GM23338 (cell line): ENCODE measurements around the gene ZFYVE28. TPM values are rescaled to one million over a fixed set of nuclear protein-coding genes. Genes with fewer than 3 reads are reported as not detected.

Experiments used
- ATAC-seq: fragments of 200-7000 bp; cut with Tn5 transposase; 3 replicates; pipeline ENCODE4 v1.9.1; 2020
- DNase-seq: peaks from one replicate; pipeline ENCODE4 v3.0.0-alpha.2; 2015; ENCODE audit warnings: low spot score
- H2AFZ ChIP-seq: fragments of 200-600 bp; sonication (generic); 2 replicates; pipeline ENCODE4 v1.8.0; 2016; ENCODE audit warnings: antibody characterized with exemption, mild to moderate bottlenecking, moderate library complexity
- H3F3A ChIP-seq: fragments of 200-600 bp; sonication (generic); replicated peaks from 2 replicates; pipeline ENCODE4 v1.8.0; 2017; ENCODE audit warnings: antibody characterized with exemption, mixed run types, low read depth
- H3K27ac ChIP-seq: fragments of 200-600 bp; sonication (generic); 2 replicates; pipeline ENCODE4 v1.6.1; 2016; ENCODE audit warnings: low read depth
- H3K27me3 ChIP-seq: fragments of 200-600 bp; sonication (generic); 2 replicates; pipeline ENCODE4 v1.8.0; 2016; ENCODE audit warnings: mild to moderate bottlenecking, mixed run types, moderate library complexity; ENCODE audit not compliant: insufficient read depth
- H3K36me3 ChIP-seq: fragments of 200-600 bp; sonication (generic); 2 replicates; pipeline ENCODE4 v1.8.0; 2016; ENCODE audit warnings: mild to moderate bottlenecking; ENCODE audit not compliant: insufficient read depth
- H3K4me1 ChIP-seq: fragments of 200-600 bp; sonication (generic); 2 replicates; pipeline ENCODE4 v1.8.0; 2016; ENCODE audit warnings: mild to moderate bottlenecking, moderate library complexity; ENCODE audit not compliant: insufficient read depth
- H3K4me2 ChIP-seq: fragments of 200-600 bp; sonication (generic); 2 replicates; pipeline ENCODE4 v1.7.1; 2017; ENCODE audit warnings: mixed run types
- H3K4me3 ChIP-seq: fragments of 200-600 bp; sonication (generic); 2 replicates; pipeline ENCODE4 v1.6.1; 2016; ENCODE audit warnings: mixed run types
- H3K79me2 ChIP-seq: fragments of 200-600 bp; sonication (generic); replicated peaks from 2 replicates; pipeline ENCODE4 v1.8.0; 2017; ENCODE audit warnings: mild to moderate bottlenecking; ENCODE audit not compliant: insufficient read depth
- H3K9me2 ChIP-seq: fragments of 200-600 bp; sonication (generic); 2 replicates; pipeline ENCODE4 v1.8.0; 2017; ENCODE audit not compliant: insufficient read depth
- H4K20me1 ChIP-seq: fragments of 200-600 bp; sonication (generic); replicated peaks from 2 replicates; pipeline ENCODE4 v1.8.0; 2017; ENCODE audit warnings: mild to moderate bottlenecking; ENCODE audit not compliant: insufficient read depth
- H3K27ac Mint-ChIP-seq: 2 replicates; pipeline ENCODE4 v1.8.0; 2020; ENCODE audit warnings: inconsistent platforms, mild to moderate bottlenecking, moderate library complexity, mixed read lengths
- H3K27me3 Mint-ChIP-seq: 3 replicates; pipeline ENCODE4 v1.8.0; 2022; ENCODE audit warnings: low read depth, mild to moderate bottlenecking, moderate library complexity, mixed read lengths, inconsistent platforms; ENCODE audit not compliant: insufficient read depth, poor library complexity
- H3K36me3 Mint-ChIP-seq: 3 replicates; pipeline ENCODE4 v1.8.0; 2021; ENCODE audit warnings: low read depth, mild to moderate bottlenecking, inconsistent platforms, moderate library complexity, mixed read lengths
- H3K4me1 Mint-ChIP-seq: 3 replicates; pipeline ENCODE4 v1.8.0; 2020; ENCODE audit warnings: mild to moderate bottlenecking, inconsistent platforms, mixed read lengths
- H3K4me3 Mint-ChIP-seq: 3 replicates; pipeline ENCODE4 v1.8.0; 2021; ENCODE audit warnings: moderate library complexity, mild to moderate bottlenecking, inconsistent platforms, mixed read lengths
- H3K9me3 Mint-ChIP-seq: 3 replicates; pipeline ENCODE4 v1.8.0; 2020; ENCODE audit warnings: moderate library complexity, mild to moderate bottlenecking, inconsistent platforms, mixed read lengths
- CREB1 ChIP-seq: fragments of 250-450 bp; sonication (Bioruptor Pico); IDR thresholded peaks from 2 replicates; pipeline ENCODE4 v1.5.0; 2020; ENCODE audit warnings: low read depth, mild to moderate bottlenecking, moderate library complexity
- EZH2 ChIP-seq: fragments of 200-600 bp; sonication (generic); IDR thresholded peaks from one replicate; pipeline ENCODE4 v1.8.0; 2017; ENCODE audit warnings: antibody characterized with exemption, mild to moderate bottlenecking, low read depth; ENCODE audit not compliant: unreplicated experiment
- EZH2phosphoT487 ChIP-seq: fragments of 200-600 bp; sonication (generic); IDR thresholded peaks from one replicate; pipeline ENCODE4 v1.8.1; 2018; ENCODE audit warnings: antibody characterized with exemption; ENCODE audit not compliant: unreplicated experiment
- JUNB ChIP-seq: IDR thresholded peaks from one replicate; pipeline ENCODE4 v1.6.1; 2016; ENCODE audit warnings: antibody characterized with exemption; ENCODE audit not compliant: unreplicated experiment
- NANOG ChIP-seq: IDR thresholded peaks from 2 replicates; pipeline ENCODE4 v1.6.1; 2016; ENCODE audit warnings: antibody characterized with exemption, borderline replicate concordance
- STAT1 ChIP-seq: IDR thresholded peaks from one replicate; pipeline ENCODE4 v1.6.1; 2016; ENCODE audit warnings: antibody characterized with exemption; ENCODE audit not compliant: unreplicated experiment
- ZNF114 ChIP-seq: fragments of 250-450 bp; sonication (Bioruptor Pico); IDR thresholded peaks from 2 replicates; pipeline ENCODE4 v1.5.0; 2020; ENCODE audit warnings: mild to moderate bottlenecking, moderate library complexity
- ZNF331 ChIP-seq: fragments of 250-450 bp; sonication (Bioruptor Pico); IDR thresholded peaks from 2 replicates; pipeline ENCODE4 v1.5.0; 2020; ENCODE audit warnings: low read depth, mild to moderate bottlenecking, moderate library complexity
- polyA plus RNA-seq: library from polyadenylated mRNA; unstranded; fragments of >200 nt; fragmentation: Nextera tagmentation; extraction: Ambion mirVana; gene quantifications from 2 replicates; pipeline ENCODE4 v1.2.1, GENCODE V29; 2016
- total RNA-seq: library from RNA; depleted of rRNA; stranded (reverse); fragments of >200 nt; shearing (Covaris generic); gene quantifications from 2 replicates; pipeline ENCODE4 v1.2.3, GENCODE V29; 2014
- TF ChIP-seq, protein P1 (sequence below): IDR thresholded peaks from 2 replicates; pipeline ENCODE4 v1.6.1; 2016; ENCODE audit warnings: antibody characterized with exemption
- TF ChIP-seq, protein P2 (sequence below): IDR thresholded peaks from one replicate; pipeline ENCODE4 v1.6.1; 2018; ENCODE audit warnings: antibody characterized with exemption; ENCODE audit not compliant: unreplicated experiment

ZFYVE28 gene
- total and polyA plus RNA-seq, 2 experiments from 2014 or later, result 2.6 to 4.6 TPM

DNA sequence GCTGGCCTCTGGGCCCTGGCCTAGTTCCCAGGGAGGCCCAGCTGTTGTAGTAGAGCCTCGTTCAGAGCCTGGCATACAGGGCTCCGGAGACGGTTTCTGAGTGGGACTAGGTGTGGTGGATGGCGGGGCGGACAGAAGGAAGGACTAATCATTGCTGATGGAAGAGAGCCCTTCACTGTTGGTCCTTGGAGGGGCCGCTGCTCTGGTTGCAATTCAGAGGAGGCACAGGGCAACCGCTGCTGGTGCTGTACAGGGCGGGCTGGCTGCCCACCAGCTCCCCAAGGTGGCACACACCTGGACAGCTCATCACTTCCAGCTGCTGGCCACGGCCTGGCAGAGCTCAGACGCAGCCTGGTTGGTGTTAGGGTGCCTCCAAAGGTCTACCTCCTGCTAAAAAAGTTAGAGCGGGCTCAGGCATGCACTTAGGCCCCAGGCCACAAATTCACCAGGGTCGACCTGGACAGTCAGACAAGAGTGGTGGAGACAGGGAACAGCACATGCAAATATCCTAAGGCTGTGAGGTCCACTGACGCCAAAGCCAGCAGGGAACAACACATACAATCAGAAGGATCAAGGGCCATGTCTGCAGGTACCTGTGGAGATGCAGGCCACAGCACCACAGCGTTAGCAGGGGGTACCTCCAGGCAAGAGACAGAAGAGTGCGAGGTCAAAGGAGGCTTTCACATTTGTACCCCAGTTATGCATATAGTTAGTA is 43.0 kb upstream of the ZFYVE28 start (continued):
- TF ChIP-seq, protein P1, sequence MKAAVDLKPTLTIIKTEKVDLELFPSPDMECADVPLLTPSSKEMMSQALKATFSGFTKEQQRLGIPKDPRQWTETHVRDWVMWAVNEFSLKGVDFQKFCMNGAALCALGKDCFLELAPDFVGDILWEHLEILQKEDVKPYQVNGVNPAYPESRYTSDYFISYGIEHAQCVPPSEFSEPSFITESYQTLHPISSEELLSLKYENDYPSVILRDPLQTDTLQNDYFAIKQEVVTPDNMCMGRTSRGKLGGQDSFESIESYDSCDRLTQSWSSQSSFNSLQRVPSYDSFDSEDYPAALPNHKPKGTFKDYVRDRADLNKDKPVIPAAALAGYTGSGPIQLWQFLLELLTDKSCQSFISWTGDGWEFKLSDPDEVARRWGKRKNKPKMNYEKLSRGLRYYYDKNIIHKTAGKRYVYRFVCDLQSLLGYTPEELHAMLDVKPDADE, result no peak
- TF ChIP-seq, protein P2, sequence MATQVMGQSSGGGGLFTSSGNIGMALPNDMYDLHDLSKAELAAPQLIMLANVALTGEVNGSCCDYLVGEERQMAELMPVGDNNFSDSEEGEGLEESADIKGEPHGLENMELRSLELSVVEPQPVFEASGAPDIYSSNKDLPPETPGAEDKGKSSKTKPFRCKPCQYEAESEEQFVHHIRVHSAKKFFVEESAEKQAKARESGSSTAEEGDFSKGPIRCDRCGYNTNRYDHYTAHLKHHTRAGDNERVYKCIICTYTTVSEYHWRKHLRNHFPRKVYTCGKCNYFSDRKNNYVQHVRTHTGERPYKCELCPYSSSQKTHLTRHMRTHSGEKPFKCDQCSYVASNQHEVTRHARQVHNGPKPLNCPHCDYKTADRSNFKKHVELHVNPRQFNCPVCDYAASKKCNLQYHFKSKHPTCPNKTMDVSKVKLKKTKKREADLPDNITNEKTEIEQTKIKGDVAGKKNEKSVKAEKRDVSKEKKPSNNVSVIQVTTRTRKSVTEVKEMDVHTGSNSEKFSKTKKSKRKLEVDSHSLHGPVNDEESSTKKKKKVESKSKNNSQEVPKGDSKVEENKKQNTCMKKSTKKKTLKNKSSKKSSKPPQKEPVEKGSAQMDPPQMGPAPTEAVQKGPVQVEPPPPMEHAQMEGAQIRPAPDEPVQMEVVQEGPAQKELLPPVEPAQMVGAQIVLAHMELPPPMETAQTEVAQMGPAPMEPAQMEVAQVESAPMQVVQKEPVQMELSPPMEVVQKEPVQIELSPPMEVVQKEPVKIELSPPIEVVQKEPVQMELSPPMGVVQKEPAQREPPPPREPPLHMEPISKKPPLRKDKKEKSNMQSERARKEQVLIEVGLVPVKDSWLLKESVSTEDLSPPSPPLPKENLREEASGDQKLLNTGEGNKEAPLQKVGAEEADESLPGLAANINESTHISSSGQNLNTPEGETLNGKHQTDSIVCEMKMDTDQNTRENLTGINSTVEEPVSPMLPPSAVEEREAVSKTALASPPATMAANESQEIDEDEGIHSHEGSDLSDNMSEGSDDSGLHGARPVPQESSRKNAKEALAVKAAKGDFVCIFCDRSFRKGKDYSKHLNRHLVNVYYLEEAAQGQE, result no peak
- TF ChIP-seq STAT1 (no peak), EZH2 (no peak), ZNF114 (CRISPR knock-in tag) (no peak), ZNF331 (no peak), NANOG (no peak), EZH2phosphoT487 (no peak)

DNA sequence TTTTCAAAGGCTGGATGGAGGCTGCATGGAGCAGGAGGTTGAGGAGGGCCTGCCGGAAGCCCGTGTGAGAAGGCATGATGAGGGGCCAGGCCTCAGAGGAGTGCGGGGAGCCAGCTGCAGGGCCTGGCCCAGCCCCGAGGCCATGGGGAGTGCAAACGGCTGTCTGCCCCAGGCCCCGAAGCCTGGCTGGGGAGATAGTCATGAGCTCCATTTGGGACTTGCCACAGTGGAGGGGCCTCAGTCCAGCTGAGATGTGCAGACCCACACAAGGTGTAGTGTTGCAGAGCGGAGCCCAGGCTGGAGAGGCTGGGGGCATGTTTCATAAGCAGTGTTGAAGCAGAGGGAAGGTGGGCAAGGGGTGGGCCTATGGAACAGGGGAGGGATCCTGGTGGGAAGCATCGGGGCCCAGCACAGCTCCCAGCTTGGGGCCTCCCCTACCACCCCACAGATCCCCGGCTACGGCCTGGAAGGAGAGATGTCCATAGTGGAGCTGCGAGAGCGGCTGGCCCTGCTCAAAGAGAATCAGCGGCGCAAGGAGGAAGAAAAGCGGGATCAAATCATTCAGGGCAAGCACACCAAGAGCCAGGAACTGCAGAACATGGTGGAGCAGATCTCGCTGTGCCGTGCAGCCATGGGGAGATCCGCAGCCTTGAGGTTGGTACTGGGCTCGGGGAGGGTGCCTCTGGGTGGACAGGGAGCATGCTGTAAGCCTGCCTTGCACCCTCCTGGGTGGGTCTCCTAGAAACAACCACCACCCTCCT is 41.3 kb upstream of the ZFYVE28 start:
- no peaks in the 10 kb centered on the region for H4K20me1 ChIP-seq
- TF ChIP-seq CREB1 (no peak), JUNB (no peak)
- TF ChIP-seq, protein P2, result no peak
- Mint-ChIP-seq H3K9me3 (no peaks in the 10 kb centered on the region), H3K27me3 (peaks cover 37% of the 10 kb centered on the region), H3K4me3 (no peak overlapping the region), H3K36me3 (no peaks in the 10 kb centered on the region; the same call in 2 of the 3 replicates), H3K27ac (no peak overlapping the region), H3K4me1 (peaks cover 16% of the 10 kb centered on the region)
- H3K9me2 ChIP-seq, result no peaks in the 10 kb centered on the region
- peaks cover 10% of the 10 kb centered on the region; the same call in 1 of the 2 replicates for H3K4me1 ChIP-seq
- H3K36me3 ChIP-seq, result no peaks in the 10 kb centered on the region
- H3K27me3 ChIP-seq, result peaks cover 28% of the 10 kb centered on the region
- ATAC-seq, result no peak
- H3K4me3 ChIP-seq, result no peak overlapping the region
- H3K27ac ChIP-seq, result no peak overlapping the region
- H3K4me2 ChIP-seq, result no peak overlapping the region
- H2AFZ ChIP-seq, result no peak overlapping the region
- DNase-seq, result no peak
- H3F3A ChIP-seq, result peaks cover 14% of the 10 kb centered on the region
- H3K79me2 ChIP-seq, result no peaks in the 10 kb centered on the region
